ENCODE measurements around the gene MCAT.

The MCAT gene

GRCh38 chr22:43179911-43180195, 36.7 kb upstream of the MCAT start:
- DNase-seq (ENCODE audit: low read depth): no peak
- no peak overlapping the region for H3K4me3 ChIP-seq (ENCODE audit: control insufficient read depth, low read depth, low read length)
- no peak for TF ChIP-seq CTCF (IDR thresholded peaks at IDR 0.05; ENCODE audit: control insufficient read depth, insufficient read depth, low read depth, low read length, missing control alignments)

DNA sequence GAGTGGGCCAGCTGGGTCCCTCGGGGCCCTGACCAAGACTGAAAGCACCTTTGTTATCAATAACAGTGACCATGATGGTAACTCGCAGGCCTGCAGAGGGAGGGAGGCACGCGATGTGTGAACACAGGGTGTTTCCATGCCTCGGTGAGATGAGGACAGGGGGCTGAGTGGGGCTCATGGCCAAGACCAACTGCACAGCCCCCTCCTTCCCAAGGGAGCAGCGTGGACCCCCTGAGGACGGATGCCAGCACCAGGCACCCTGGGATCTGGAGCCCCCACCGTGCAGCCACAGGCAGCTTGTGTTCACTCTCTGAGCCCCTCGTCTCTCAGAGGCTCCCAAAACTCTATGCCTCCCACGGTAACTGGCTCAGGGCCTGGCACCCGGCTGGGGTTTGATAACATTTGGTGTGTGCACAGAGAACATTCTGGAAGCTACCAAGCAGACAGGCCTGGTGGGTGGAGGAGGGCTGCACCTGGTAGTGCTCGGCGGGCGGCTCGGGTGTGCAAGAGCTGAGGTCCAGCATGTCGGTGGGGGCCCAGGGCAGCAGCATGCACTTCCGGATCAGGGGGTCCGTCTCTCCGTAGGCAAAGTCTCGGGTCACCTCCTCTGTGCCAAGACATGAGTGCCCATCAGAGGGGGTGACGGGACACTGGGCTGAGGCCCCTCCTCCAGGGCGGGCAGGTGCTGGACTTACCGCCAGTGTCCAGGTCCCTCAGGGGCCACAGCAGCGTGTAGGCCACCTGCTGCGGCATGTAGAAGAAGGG, 36.1 kb upstream of the MCAT start:
- no peak for TF ChIP-seq CTCF (IDR thresholded peaks at IDR 0.05; ENCODE audit: control insufficient read depth, insufficient read depth, low read depth, low read length, missing control alignments)
- no peak for DNase-seq (ENCODE audit: low read depth)
- no peak overlapping the region for H3K4me3 ChIP-seq (ENCODE audit: control insufficient read depth, low read depth, low read length)

- no peak for DNase-seq (ENCODE audit: low read depth)
- TF ChIP-seq CTCF (IDR thresholded peaks at IDR 0.05; ENCODE audit: control insufficient read depth, insufficient read depth, low read depth, low read length, missing control alignments): no peak
- no peak overlapping the region for H3K4me3 ChIP-seq (ENCODE audit: control insufficient read depth, low read depth, low read length)
Observed at GRCh38 chr22:43177479-43177878, 34.3 kb upstream of the MCAT start.

GRCh38 chr22:43176090-43176489, 32.9 kb upstream of the MCAT start:
- TF ChIP-seq CTCF (IDR thresholded peaks at IDR 0.05; ENCODE audit: control insufficient read depth, insufficient read depth, low read depth, low read length, missing control alignments): no peak
- H3K4me3 ChIP-seq (ENCODE audit: control insufficient read depth, low read depth, low read length): no peak overlapping the region
- no peak for DNase-seq (ENCODE audit: low read depth)

DNA sequence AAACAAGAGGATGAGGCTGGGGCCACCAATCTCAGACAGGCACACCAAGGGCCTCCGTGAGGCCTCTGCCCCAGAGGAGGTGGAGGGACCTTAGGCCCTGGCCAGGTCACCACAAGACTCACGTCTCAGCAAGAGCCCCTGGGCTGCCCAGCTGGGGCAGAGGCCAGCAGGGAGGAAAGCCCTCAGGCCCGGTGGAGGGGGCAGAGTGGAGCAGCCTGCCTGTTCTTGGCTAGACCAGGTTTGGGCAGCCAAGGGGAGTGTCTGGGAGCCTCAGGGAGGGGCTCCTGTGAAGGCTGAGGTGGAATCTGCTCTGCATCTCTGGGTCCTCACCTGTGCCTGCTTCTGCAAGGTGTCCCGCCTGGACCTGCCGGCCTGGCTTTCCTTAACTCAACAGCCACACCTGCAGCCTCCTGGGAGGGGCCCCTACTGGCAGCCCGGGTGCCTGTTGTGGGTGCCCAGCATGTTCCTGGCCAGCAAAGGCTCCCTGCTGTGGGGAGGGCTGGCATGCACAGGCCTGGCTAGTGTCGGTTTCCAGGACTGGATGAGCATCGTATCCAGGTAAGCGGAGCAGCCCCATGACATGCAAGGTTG, 31.8 kb upstream of the MCAT start:
- H3K4me3 ChIP-seq (ENCODE audit: control insufficient read depth, low read depth, low read length): no peak overlapping the region
- DNase-seq (ENCODE audit: low read depth): no peak
- no peak for TF ChIP-seq CTCF (IDR thresholded peaks at IDR 0.05; ENCODE audit: control insufficient read depth, insufficient read depth, low read depth, low read length, missing control alignments)

DNA sequence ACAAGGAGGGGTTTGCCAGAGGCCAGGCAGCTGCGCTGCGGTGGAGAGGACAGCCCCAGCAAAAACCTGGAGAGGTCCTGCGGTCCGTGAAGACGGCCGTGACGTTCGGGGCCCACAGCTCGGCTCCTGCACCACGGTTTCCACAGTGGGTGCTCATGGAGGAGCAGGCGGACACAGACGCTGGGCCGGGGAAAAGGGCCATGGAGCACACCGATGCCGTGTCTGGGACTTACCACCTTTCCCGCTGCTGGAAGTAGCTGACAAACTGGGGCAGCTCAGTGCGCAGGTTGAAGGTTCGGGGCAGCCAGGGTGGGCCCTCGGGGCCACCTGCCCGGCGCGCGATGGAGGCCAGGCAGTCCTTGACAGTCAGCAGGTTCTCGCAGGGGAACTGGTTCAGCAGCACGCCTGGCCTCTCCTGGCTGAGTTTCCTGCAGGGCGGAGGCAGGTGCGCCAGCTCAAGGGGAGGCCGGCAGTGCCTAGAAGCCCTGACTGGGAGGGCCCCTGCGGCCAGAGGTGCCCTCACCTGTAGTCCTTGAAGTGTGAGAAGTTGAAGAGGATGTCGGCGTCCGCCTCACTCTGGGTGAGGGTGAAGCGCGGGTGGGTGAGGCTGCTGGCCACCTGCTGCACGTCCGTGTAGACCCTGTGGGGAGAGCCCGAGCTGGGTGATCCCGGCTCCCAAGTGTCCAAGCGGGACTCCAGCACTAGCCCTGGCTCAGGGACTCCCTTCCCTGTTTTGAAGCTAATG, 30.9 kb upstream of the MCAT start:
- no peak overlapping the region for H3K4me3 ChIP-seq (ENCODE audit: control insufficient read depth, low read depth, low read length)
- DNase-seq (ENCODE audit: low read depth): no peak
- no peak for TF ChIP-seq CTCF (IDR thresholded peaks at IDR 0.05; ENCODE audit: control insufficient read depth, insufficient read depth, low read depth, low read length, missing control alignments)

All from AG09309 (cell line).